Posterior cingulate gyrus (tissue), 11 donors: ENCODE data around the gene MITF.
"Not testable (repeated sequence)": the region's sequence is repeated elsewhere in the genome, so short reads cannot be mapped to it uniquely, and the experiment has no call there.

ENCODE experiments used
- DNase-seq, 10 donors: peaks; one replicate each; pipeline versions ENCODE4 v3.0.0 to v3.0.0-alpha.2; 2020 to 2021; ENCODE audit warnings: mixed read lengths in 3 of 10
- intact Hi-C: fragments of 100-400 bp; cut with DNase I; formaldehyde crosslinking; loops from one replicate; pipeline ENCODE4 v1.15.1; 2023

MITF gene

DNA sequence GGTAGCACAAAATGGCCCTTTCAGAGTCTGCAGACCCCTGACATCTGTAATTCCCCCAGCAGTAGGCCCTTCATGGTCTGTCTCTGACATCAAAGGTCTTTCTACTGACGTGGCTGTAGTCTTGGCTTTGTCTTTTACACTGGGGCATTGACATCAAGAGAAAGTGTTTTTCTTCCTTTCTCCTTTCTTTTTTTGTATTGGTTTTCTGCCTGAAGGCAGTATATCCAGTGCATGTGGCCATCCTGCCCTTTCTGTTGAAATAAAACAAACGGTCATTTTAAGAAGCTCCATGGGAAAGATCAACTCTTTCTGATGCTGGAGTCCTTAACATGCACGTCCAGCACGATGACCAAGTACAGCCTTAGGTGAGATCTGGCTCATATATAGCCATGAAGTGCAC, 153.4 kb downstream of the MITF start:
- DNase-seq = no peak
- intact Hi-C loops = no loop called here

DNA sequence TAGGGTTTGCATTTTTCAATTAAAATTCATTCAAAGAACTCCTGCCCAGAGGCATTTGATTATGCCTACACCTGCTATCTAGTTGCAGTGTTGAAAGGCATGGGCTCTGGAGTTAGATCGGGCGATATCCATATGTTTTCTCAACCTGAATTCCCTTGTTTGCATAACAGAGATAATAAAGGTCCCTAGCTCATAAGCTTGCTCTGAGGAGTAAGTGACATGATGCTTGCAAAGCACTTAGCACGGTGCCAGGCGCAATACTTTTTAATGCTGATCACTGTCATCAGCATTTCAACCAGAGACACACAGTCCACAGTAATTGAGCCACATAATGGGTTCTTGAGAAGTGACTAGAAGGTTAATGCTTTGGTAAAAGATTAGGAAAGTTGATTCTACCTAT, 154.0 kb downstream of the MITF start:
- intact Hi-C loops = no loop called here
- DNase-seq = no peak

DNA sequence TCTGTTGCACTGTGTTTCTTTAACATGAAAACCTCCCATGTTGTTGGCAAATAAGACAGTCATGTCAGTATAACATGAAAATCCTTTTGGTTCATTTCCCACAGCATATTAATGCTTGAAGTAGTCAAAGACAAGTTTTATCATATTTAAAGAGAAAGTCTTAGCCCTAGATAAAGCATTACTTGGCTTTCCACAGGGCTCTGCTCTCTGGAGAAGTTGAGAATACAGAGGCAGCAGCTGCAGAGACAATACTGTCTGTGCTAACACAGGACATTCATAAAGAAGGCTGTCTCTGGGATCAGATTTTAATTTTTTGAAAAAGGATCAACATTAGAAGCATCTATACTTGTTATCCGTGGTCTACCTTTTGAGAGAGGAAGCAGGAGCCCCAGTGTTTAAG, 156.8 kb downstream of the MITF start:
- intact Hi-C loops = no loop called here
- no peak for DNase-seq

DNA sequence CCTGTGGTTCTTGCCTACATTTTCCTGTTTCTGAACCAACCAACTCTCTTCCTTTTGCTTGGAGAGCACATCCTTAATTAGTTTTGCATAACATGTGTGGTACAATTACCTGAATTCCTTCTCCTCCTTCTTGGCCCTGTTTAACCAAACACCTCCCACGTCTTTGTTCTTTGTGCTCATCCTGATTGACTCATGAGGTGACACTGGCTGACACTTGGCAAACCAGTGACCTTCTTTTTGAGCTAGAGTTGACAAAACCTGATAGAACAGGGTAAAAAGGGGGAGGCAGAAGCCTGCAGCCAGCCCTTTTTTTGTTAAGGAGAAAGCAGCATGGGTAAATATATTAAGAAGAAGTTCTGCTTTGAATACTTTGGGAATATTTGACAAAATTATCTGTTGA, 161.1 kb downstream of the MITF start:
- intact Hi-C loops = no loop called here
- DNase-seq = no peak

DNA sequence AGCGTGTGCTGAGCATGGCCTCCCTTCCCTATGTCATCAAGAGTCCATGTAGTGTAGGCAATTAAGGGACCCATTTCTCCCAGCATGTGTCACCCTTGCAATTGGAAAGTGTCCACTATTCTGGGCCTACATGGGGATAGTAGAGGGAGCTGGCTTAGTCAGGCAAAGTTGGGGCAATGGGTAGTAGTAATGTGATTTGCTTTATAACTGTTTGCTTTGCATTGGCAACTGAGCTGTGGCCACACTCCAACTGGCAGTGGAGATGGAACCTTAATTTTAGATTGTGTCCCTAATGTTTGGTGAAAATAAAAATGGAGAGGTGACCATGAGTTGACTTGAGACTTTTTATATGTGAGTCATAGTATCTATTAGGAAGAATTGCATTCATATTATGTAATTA, 162.5 kb downstream of the MITF start:
- intact Hi-C loops = no loop called here
- DNase-seq = no peak

DNA sequence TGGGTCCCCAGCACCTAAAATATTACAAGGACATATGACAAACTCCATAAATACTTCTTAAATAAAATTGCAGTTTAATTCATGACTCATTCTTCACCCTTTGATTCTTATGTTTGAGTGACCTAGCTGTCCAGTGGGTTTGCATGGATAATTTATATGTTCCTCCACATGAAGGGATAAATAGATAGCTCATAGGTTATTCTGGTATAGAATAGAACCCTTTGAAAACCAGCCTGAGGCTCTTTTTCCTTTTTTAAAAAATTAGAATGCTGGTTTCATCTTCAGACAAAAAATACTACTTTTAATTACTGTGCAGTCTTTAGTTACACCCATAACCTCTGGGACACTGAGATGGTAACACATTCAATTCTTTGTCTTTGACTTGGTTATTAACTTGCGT, 163.1 kb downstream of the MITF start:
- intact Hi-C loops = no loop called here
- no peak for DNase-seq

DNA sequence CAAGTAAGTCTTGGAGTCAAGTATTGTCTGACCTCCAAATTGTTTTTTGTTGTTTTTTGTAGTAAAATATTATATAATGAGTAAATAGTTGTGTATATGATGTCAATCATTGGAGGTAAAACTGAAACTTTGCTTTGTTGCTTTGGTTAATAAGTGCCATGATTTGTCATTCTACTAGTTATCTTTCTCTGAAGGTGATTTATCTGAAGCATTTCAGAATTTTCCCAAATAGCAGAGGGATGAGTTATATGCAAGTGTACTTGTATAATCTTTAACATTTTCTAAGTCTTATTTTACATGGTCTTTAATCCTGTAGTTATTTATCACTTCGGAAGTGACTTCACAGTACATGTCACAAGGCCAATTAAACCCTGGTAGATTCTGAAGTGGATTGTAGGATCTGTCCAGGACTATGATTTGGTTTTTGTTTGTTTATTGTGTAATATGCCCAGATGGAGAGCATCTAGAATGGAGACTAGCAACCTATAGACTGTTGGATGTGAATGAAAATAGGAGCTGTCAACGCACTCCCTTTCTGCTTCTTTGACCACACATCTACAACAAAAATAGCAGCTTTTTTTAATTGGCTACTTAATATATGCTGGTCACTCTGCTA, 167.2 kb downstream of the MITF start:
- DNase-seq = no peak
- intact Hi-C loops = no loop called here

DNA sequence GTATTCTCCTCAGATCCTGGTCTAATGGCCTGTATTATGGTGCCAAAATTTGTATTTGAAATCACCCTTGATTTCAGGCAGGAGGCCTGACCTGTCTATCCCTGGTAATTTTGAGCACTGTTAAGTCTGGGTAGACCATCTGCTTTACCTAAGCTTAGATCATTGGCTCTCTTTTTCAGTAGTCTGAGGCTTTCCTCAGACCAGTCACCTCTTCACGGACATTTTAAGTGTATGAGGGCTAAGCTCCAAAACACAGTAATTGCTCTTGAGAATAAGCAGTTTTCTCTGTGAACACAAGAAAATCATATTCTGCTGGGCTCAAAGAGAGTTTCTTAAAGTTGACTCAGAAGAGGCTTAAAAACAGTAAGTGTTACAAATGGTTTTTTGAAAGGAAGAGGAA, 168.3 kb downstream of the MITF start:
- no peak for DNase-seq
- intact Hi-C loops = no loop called here

DNA sequence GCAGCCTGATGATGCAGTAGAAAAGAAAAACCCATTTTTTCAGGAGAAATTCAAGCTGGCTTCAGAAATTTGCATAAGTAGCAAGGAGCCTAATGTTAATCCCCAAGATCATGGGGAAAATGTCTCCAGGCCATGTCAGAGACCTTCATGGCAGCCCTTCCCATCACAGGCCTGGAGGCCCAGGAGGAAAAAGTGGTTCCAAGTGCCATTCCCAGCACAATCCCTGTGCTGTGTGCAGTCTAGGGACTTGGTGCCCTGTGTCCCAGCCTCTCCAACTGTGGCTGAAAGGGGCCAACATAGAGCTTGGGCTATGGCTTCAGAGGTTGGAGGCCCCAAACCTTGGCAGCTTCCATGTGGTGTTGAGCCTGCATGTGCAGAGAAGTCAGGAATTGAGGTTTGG, 170.6 kb downstream of the MITF start:
- DNase-seq, intact Hi-C loops: not testable (repeated sequence)

DNA sequence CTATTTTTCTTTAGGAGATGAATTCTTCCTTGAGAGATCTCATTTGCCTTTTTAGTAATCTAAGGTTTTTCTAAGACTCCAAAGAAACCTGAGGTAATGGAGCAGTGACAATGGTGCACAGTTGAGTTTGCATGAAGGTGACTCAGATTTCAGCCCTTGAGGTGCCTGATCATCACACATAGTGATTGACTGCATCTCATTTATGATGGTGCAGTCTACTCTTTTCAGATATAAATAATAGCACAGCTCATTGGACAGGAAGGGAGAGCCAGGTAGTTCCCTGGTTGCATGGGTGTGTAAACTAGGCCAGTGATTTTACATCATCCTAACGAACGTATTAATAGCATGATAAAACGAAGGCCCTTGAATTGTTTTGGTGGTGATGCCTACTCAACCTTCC, 174.2 kb downstream of the MITF start:
- DNase-seq = no peak
- intact Hi-C loops = no loop called here

DNA sequence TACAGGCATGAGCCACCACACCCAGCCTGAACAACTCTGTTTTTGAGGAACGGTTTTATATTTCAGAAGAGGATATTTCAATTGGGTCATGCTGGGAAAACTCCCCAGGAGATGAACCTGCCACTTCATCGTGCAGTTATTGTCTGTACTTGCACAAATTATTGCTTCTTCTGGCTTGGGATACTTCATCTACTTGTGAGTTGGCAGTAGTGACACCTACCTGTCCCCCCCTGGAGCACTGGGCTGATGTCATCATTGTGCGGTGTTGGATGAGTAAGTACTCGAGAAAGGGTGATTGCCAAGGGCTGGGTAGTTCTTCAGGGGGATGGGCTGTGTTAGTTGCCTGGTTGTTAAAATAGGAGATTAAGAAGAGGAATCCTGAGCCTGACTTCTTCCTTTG, 175.1 kb downstream of the MITF start:
- intact Hi-C loops = no loop called here
- no peak for DNase-seq

DNA sequence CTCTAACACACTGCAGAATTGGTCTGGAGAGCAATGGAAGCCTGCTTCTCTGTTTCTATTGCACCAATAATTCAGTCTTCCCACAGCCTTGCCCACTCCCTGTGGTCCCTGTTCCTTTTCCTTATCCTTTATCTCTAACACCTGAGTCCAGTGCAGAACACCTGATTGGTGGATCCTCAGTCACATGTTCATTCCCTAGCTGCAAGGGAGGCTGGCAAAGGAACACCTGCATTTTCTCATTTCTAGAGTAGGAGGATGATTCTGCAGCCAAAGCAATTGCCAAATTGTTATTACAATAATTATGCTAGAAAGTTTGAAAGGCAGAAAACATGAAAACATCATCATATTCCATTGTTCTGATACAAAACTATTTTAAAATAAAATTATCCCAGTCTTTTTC, 176.5 kb downstream of the MITF start:
- intact Hi-C loops = no loop called here
- no peak for DNase-seq

DNA sequence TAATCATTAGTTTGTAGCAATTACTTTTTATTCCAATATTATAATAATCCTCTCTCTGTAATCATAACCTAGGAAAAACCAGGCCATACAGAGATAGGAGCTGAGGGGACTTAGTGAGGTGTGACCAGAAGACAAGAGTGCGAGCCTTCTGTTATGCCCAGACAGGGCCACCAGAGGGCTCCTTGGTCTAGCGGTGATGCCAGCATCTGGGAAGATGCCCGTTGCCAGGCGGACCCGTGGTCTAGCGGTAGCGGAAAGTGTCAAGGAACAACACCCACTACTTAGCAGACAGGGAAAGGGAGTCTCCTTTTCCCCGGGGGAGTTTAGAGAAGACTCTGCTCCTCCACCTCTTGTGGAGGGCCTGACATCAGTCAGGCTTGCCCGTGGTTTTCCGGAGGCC, 180.7 kb downstream of the MITF start:
- peak in 2 of 10 donors; percentile 40 to 87 for DNase-seq
- intact Hi-C loops = not testable (repeated sequence)

DNA sequence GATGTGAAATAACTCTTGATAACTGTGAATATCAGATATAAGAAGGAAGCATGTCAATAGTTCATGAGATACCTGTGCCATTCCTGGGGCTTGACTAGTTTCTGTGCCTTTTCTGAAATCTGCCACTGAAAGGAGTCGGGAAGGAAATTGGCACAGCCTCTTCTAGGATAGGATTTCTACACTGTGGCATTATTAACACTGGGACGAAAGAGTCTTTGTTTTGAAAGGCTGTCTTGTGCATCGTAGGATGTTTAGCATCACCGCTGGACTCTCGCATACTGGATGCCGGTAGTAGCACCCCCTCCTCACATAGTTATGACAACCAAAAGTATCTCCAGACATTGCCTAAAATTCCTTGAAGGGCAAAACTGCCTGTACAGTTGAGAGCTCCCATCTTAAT, 182.4 kb downstream of the MITF start:
- intact Hi-C loops = no loop called here

DNA sequence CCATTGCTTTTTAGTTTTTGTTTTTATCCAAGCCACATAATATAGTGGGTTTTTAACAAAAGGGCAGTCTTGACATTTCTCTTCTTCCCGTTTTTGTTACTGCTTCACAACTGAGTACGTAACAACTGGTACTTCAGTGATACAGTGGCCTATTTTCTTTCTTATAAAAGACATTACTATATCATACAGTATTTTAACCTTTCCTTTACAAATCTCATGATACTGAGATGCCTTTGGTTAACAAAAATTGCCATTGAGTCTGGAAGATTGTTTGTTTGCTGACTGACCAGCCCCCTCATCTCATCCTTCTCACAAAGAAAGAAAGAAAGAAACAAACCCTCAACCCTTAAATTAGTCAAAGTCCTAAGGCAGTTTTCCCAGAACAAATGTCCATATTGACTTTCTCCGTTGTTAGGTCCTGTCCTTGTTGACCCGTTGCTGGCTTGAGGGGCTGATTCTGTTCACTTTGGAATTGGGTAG, 183.3 kb downstream of the MITF start:
- no peak for DNase-seq
- intact Hi-C loops = no loop called here

More for the DNA sequence above, 182.4 kb downstream of the MITF start:
- DNase-seq = no peak

DNA sequence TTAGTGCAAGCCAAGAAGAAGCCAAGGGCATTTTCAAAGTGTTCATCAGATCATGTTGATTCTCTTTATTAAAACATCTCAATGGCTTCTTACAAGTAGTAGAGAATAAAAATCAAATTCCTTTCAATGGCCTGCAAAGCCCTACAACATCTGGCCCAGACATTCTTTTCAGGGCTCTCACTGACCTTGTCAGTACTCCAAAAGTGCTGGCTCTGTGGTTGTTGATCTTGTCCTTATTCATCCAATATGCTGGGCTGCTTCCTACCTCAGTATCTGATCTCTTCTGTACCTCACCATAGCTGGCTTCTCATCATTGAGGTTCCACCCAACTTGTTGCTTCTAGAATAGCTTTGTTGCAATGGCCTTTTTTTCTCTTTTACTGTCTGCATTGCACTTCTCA, 186.2 kb downstream of the MITF start:
- intact Hi-C loops = no loop called here

DNA sequence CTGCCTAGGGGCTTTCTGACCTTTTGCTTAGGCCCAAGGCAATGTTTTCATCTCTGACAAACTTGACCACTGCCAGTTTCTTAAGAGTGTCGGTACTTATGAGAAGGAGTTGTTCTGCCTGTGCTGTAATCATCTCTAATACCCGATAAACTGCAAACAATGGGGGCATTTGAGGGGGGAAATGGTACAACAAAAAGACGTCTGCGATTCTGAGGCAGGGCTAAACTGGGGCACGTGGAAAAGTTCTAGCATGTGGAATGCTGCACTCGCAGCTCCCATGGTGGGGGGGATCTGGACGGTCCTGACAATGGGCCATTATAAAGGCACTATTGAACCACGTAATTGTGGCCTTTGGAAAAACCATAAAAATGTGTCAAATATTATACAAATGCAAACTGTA, 187.1 kb downstream of the MITF start:
- intact Hi-C loops = no loop called here
- peak in 4 of 10 donors; percentile 34 to 90 (median 48) for DNase-seq

More for the DNA sequence above, 186.2 kb downstream of the MITF start:
- no peak for DNase-seq

DNA sequence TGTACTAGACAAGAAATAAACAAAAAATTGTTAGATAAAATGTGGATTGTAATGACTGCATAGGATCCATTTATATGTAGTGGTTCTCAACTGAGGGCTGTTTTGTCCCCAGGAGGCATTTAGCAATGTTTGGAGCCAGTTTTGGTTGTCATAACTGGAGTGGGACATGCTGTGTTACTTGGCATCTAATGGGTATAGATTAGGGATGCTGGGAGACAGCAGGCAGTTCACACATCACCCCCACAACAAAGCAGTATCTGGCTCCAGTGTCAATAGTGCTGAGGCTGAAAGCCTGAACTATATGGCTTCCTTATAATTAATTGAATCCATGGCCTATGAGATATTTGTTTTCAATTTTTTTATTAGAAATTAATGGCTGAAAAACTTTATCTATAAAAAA, 188.3 kb downstream of the MITF start:
- intact Hi-C loops = no loop called here
- no peak for DNase-seq

DNA sequence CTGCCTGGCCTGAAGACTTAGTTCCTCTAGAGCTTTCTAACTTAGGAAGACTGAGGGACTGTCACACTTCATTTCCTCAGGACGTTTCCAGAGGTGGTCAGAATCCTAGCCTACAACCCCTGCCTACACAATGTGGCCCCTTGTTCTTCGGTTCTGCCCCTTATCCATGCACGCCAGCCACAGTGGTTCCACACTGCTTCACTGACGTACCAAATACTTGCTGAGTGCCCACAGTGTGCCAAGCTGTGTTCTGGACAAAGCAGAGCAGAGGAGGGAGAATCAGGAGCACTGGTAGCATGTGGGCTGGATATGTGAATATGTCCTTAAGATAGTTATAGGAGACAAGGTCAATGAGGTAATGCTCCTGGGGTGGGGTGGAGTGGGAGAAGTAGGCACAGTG, 189.8 kb downstream of the MITF start:
- intact Hi-C loops = no loop called here
- no peak for DNase-seq

DNA sequence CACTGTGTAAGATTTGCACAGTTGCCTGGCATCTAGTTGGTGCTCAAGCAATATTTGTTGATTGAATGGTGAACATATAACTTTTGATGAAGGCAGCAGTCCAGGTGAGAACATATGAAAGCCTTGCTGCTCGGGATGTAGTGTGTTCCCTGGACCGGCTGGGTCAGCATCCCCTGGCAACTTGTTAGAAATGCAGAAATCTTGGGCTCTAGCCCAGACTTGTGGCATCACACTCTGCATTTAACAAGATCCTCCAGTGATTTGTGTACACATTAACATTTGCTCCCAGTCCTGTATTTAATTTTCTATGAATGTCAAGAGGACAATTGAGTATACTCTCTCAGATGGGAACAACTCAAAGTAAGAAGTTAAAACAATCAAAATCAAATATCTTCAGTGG, 191.3 kb downstream of the MITF start:
- DNase-seq = peak in 6 of 10 donors; percentile 25 to 84 (median 40)
- intact Hi-C loops = no loop called here

DNA sequence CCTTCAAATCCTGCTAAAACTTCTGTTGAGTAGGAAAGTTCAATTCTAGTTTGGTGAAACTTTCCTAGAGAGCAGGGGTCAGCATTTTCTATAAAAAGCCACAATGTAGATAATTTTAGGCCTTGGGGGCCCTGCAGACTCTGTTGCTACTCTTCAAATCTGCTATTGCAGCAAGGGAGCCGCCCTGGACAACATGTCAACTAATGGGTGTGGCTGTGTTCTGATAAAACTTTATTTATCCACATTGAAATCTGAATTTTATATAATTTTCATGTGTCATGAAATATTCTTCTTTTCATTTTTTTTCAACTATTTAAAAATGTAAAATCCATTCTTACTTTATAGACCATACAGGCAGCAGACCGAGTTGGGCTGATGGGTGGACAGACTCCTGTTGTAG, 192.8 kb downstream of the MITF start:
- DNase-seq = no peak
- intact Hi-C loops = no loop called here

DNA sequence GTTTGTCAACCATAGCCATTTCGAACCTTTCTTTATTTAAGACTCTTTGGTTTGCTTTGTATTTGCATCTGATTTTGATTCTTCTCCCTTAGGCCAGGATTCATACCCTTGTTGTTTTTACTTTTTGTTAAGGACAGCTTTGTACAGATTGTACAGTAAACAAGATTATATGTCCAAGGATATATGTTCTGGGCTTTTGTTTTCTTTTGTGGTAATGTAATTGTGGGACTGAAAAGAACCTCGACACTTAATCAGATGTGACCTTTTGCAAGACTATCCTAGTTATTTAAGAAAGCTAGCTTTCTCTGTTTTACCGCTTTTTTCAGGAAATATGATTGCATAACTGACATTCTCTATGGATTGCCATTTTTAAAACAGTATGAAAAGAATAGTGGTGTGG, 193.2 kb downstream of the MITF start:
- intact Hi-C loops = no loop called here
- no peak for DNase-seq

DNA sequence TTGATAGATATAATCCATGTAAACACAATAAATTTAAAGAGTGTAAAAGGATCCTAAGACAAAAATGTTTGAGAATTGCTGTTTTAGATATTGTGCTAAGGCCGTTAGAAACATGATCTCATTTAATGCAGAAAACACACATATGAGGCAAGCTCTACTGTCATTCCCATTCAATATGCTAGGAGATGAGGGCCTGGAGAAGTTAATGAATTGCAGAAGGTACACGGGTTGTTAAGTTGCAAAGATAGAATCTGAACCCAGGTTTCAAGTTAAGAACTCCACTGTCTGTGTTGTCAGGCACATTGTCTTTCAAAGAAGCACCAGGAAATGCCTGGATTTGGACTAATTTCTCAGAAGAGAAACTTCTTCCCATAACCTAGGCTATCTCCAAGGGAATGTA, 195.1 kb downstream of the MITF start:
- no peak for DNase-seq
- intact Hi-C loops = no loop called here
